Psoas muscle (tissue), 8 donors: Measurements from ENCODE around the gene CCL13. TPM values are rescaled to one million over a fixed set of nuclear protein-coding genes. Genes with fewer than 3 reads are reported as not detected.

Source experiments
- ATAC-seq, 4 donors: fragments of 200-7000 bp; cut with Tn5 transposase; one replicate each; pipeline ENCODE4 v1.9.1; 2020; ENCODE audit warnings: moderate library complexity in 3 of 4, mild to moderate bottlenecking in 2 of 4
- DNase-seq, 2 donors: peaks; one replicate each; pipeline ENCODE4 v3.0.0-alpha.2; 2020
- H3K27ac ChIP-seq: fragments of 200-600 bp; one replicate; pipeline ENCODE4 v1.8.0; 2022
- H3K27me3 ChIP-seq, 3 donors: fragments of 200-600 bp in 1 of 3; one replicate each; pipeline versions ENCODE4 v1.6.1 to v1.8.0; 2013 to 2022; ENCODE audit warnings: low read length in 2 of 3, mild to moderate bottlenecking in 2 of 3, moderate library complexity in 1 of 3; ENCODE audit not compliant: insufficient read depth in 3 of 3
- H3K36me3 ChIP-seq, 2 donors: fragments of 200-600 bp in 1 of 2; one replicate each; pipeline versions ENCODE4 v1.6.1 to v1.8.0; 2013 to 2022; ENCODE audit warnings: low read depth in 1 of 2, mild to moderate bottlenecking in 1 of 2, moderate library complexity in 1 of 2; ENCODE audit not compliant: insufficient read depth in 1 of 2
- H3K4me1 ChIP-seq: fragments of 200-600 bp; one replicate; pipeline ENCODE4 v1.8.0; 2022
- H3K4me3 ChIP-seq: fragments of 200-600 bp; one replicate; pipeline ENCODE4 v1.8.0; 2022; ENCODE audit warnings: mild to moderate bottlenecking
- H3K9me3 ChIP-seq: fragments of 200-600 bp; one replicate; pipeline ENCODE4 v1.8.0; 2022
- CTCF ChIP-seq: fragments of 200-600 bp; IDR thresholded peaks from one replicate; pipeline ENCODE4 v1.8.0; 2022; ENCODE audit warnings: antibody characterized with exemption
- WGBS, 3 donors: extraction: QIAGEN DNeasy Blood & Tissue Kit; methylation state at CpG; one replicate each; pipeline versions ENCODE4 v1.1.6 to v1.1.7; 2013; 5-methylcytosine and 5-hydroxymethylcytosine counted together
- intact Hi-C, 2 donors: fragments of 100-400 bp; cut with DNase I; formaldehyde crosslinking; loops; one replicate each; pipeline versions ENCODE4 v1.11.0 to v1.14.2; 2022
- polyA plus RNA-seq, 3 donors: library from polyadenylated mRNA; stranded (reverse); fragments of 200-250 nt; gene quantifications; one replicate each; pipeline ENCODE4 v1.2.3, GENCODE V29; 2013
- total RNA-seq, 4 donors: library from RNA; stranded (reverse); fragmentation: NEBNext Ultra II Directional in 2 of 4; extraction: Animal tissue kit (Norgen Biotek cat#: 25700) in 2 of 4; gene quantifications; one replicate each; pipeline versions ENCODE4 v1.2.1 to v1.2.4, GENCODE V29; 2021 to 2023
- donor health status: healthy with polysubstance abuse.
- donor health status: DM: no; HTN: no; CAD: no; lungs with moderate emphysema.
- donor health status: Bipolar disorder and iron deficiency.
- donor health status: healthy.
- donor health status: DM: yes; HTN: yes; CAD: no.
- donor health status: DM: no; HTN: no; CAD: no.
- donor health status: DM: no; HTN: no; CAD: no.
- donor health status: DM: yes; HTN: yes; CAD: no.

The CCL13 gene
- total and polyA plus RNA-seq, 7 donors: 0.10 to 1.2 (median 0.27) TPM; not detected in 2

GRCh38 chr17:34358631-34359030, 2.4 kb downstream of the CCL13 start:
- intact Hi-C loops: loop anchor here in 1 of 2 donors (5.0 kb wide), 1 partner anchor 41 kb away; the partner anchor contains the start of gene CCL8
- no peak for TF ChIP-seq CTCF
- 89 to 98% (median 95%) methylated on average over 3 of the region's 3 CpGs for WGBS, 3 donors

GRCh38 chr17:34360601-34361270, 4.5 kb downstream of the CCL13 start:
- Histone ChIP-seq H3K4me3 (no peak overlapping the region), H3K9me3 (no peaks in the 10 kb centered on the region), H3K36me3 (no peaks in the 10 kb centered on the region), H3K27me3 (peaks cover 0 to 16% (median 0%) of the 10 kb centered on the region in 3 donors), H3K4me1 (no peaks in the 10 kb centered on the region), H3K27ac (no peak overlapping the region)
- intact Hi-C loops: loop anchor here (1.0 to 5.0 kb wide), 3 partner anchors 160 to 583 kb away; no protein-coding TSS in a partner anchor
- 72 to 77% (median 73%) methylated on average over 11 of the region's 11 CpGs for WGBS, 3 donors
- DNase-seq (no peak), ATAC-seq (no peak)
- no peak for TF ChIP-seq CTCF

More at GRCh38 chr17:34358631-34359030, 2.4 kb downstream of the CCL13 start:
- Histone ChIP-seq H3K4me3 (no peak overlapping the region), H3K36me3 (no peaks in the 10 kb centered on the region), H3K27me3 (peaks cover 0 to 13% (median 0%) of the 10 kb centered on the region in 3 donors), H3K27ac (no peak overlapping the region), H3K4me1 (no peaks in the 10 kb centered on the region), H3K9me3 (peaks cover 4% of the 10 kb centered on the region)
- ATAC-seq: no peak
- DNase-seq: no peak

- H3K36me3 ChIP-seq: no peaks in the 10 kb centered on the region
- WGBS, 3 donors: 15 to 19% (median 17%) methylated on average over 8 of the region's 8 CpGs
- H3K9me3 ChIP-seq: no peaks in the 10 kb centered on the region
- ATAC-seq (peak; percentile 76 to 92 (median 86)), DNase-seq (peak; percentile 86 to 90)
- peaks cover 0 to 16% (median 0%) of the 10 kb centered on the region in 3 donors for H3K27me3 ChIP-seq
- H3K27ac ChIP-seq: no peak overlapping the region
- no peaks in the 10 kb centered on the region for H3K4me1 ChIP-seq
- H3K4me3 ChIP-seq: no peak overlapping the region
- intact Hi-C loops: loop anchor here (1.0 to 5.0 kb wide), 3 partner anchors 161 to 584 kb away; no protein-coding TSS in a partner anchor
- peak; percentile 94 for TF ChIP-seq CTCF
These were observed 5.3 kb downstream of the CCL13 start for GRCh38 chr17:34361478-34362061.

- Histone ChIP-seq H3K27me3 (peaks cover 0 to 20% (median 0%) of the 10 kb centered on the region in 3 donors), H3K27ac (no peak within 1 kb of the TSS), H3K9me3 (no peaks in the 10 kb centered on the region), H3K4me3 (no peak within 1 kb of the TSS), H3K36me3 (no peaks in the 10 kb centered on the region), H3K4me1 (no peaks in the 10 kb centered on the region)
- ATAC-seq: no peak
- no peak for TF ChIP-seq CTCF
- WGBS, 3 donors: 54 to 62% (median 58%) methylated on average over 5 of the region's 5 CpGs
- DNase-seq: no peak
- intact Hi-C loops: loop anchor here in 1 of 2 donors (5.0 kb wide), 1 partner anchor 586 kb away; no protein-coding TSS in a partner anchor
These were observed 6.9 kb downstream of the CCL13 start, which contains the start of gene CCL1 for GRCh38 chr17:34363183-34363661. Gene CCL1 (minus strand): TSS chr17:34363233. CDS start chr17:34363161, 72 bp downstream.
